H1 (cell line): ENCODE results near the gene CD81. TPM values are rescaled to one million over a fixed set of nuclear protein-coding genes. Genes with fewer than 3 reads are reported as not detected.

ENCODE experiments used
- CTCF ChIA-PET: fragments of 300-600 bp; sonication (Branson Sonifier 250); formaldehyde crosslinking; loops from one replicate; lab custom pipeline; 2021; ENCODE audit not compliant: partially characterized antibody; lab: Charles Lee
- POLR2A ChIA-PET: fragments of 300-600 bp; sonication (Branson Sonifier 250); formaldehyde crosslinking; loops from one replicate; lab custom pipeline; 2021; ENCODE audit warnings: inconsistent platforms; ENCODE audit not compliant: partially characterized antibody; lab: Charles Lee
- DNase-seq, 2 experiments: peaks; one replicate each; pipeline versions ENCODE4 v3.0.0 to v3.0.0-alpha.2; 2010 to 2022; ENCODE audit warnings: low spot score in 2 of 2, low read depth in 1 of 2, mixed read lengths in 1 of 2
- FAIRE-seq: peaks from 2 replicates; lab custom pipeline; 2011; peaks lifted over from hg19 to GRCh38; lab: Jason Lieb, UNC
- H2AFZ ChIP-seq: 2 replicates; pipeline ENCODE4 v1.8.1; 2012; ENCODE audit warnings: low read length, inconsistent platforms
- H2AK5ac ChIP-seq: 2 replicates; pipeline ENCODE4 v1.6.1; 2013; ENCODE audit warnings: low read depth, low read length
- H2BK120ac ChIP-seq: replicated peaks from 2 replicates; pipeline ENCODE3; 2013; ENCODE audit warnings: low read depth, low read length, inconsistent platforms
- H2BK12ac ChIP-seq: 2 replicates; pipeline ENCODE4 v1.6.1; 2013; ENCODE audit warnings: low read depth, low read length
- H2BK15ac ChIP-seq: 2 replicates; pipeline ENCODE4 v1.6.1; 2013; ENCODE audit warnings: low read length
- H2BK20ac ChIP-seq: 2 replicates; pipeline ENCODE4 v1.6.1; 2013; ENCODE audit warnings: low read length
- H2BK5ac ChIP-seq: 2 replicates; pipeline ENCODE4 v1.6.1; 2013; ENCODE audit warnings: low read depth, low read length
- H3K14ac ChIP-seq: 2 replicates; pipeline ENCODE4 v1.6.1; 2013; ENCODE audit warnings: inconsistent platforms; ENCODE audit not compliant: insufficient read length
- H3K18ac ChIP-seq: 2 replicates; pipeline ENCODE4 v1.6.1; 2013; ENCODE audit warnings: low read length; ENCODE audit errors: extremely low read depth
- H3K23ac ChIP-seq: 2 replicates; pipeline ENCODE4 v1.6.1; 2013; ENCODE audit warnings: inconsistent platforms; ENCODE audit not compliant: insufficient read length
- H3K23me2 ChIP-seq: 2 replicates; pipeline ENCODE4 v1.6.1; 2013; ENCODE audit warnings: low read depth, low read length
- H3K27ac ChIP-seq: 2 replicates; pipeline ENCODE4 v1.6.1; 2011; ENCODE audit warnings: low read depth, low read length, inconsistent platforms
- H3K27me3 ChIP-seq, 4 experiments: replicated peaks in 1 of 4; 1 replicate in 1 of 4; 2 replicates in 3 of 4; pipeline versions ENCODE4 v1.6.1 to v1.8.1; 2011 to 2013; ENCODE audit warnings: low read length in 3 of 4, mild to moderate bottlenecking in 3 of 4, inconsistent platforms in 2 of 4, mixed read lengths in 2 of 4, moderate library complexity in 1 of 4; ENCODE audit not compliant: control insufficient read depth in 3 of 4, insufficient read depth in 3 of 4; ENCODE audit errors: extremely low read depth in 1 of 4
- H3K36me3 ChIP-seq, 4 experiments: 2 replicates each; pipeline versions ENCODE4 v1.6.1 to v1.8.1; 2011 to 2013; ENCODE audit warnings: mild to moderate bottlenecking in 4 of 4, low read length in 3 of 4, moderate library complexity in 2 of 4, control low read depth in 1 of 4, inconsistent platforms in 1 of 4; ENCODE audit not compliant: insufficient read depth in 4 of 4, control insufficient read depth in 2 of 4
- H3K4ac ChIP-seq: replicated peaks from 2 replicates; pipeline ENCODE3; 2013; ENCODE audit warnings: low read length, low read depth, mixed read lengths, inconsistent platforms; ENCODE audit not compliant: insufficient read length
- H3K4me1 ChIP-seq, 4 experiments: replicated peaks in 1 of 4; 1 replicate in 1 of 4; 2 replicates in 3 of 4; pipeline versions ENCODE4 v1.6.1 to v1.8.1; 2011 to 2013; ENCODE audit warnings: low read length in 3 of 4, inconsistent platforms in 2 of 4, mixed read lengths in 1 of 4; ENCODE audit not compliant: insufficient read depth in 4 of 4, control insufficient read depth in 3 of 4
- H3K4me2 ChIP-seq, 2 experiments: 2 replicates each; pipeline versions ENCODE4 v1.6.1 to v1.8.1; 2011 to 2013; ENCODE audit warnings: low read depth in 2 of 2, low read length in 2 of 2, control low read depth in 1 of 2, inconsistent platforms in 1 of 2, mild to moderate bottlenecking in 1 of 2; ENCODE audit not compliant: insufficient read depth in 1 of 2
- H3K4me3 ChIP-seq, 4 experiments: fragments of 200-600, 300-600 bp in 1 of 4; sonication (generic), shearing (Covaris generic), sonication (Bioruptor Twin) in 1 of 4; 2 replicates each; pipeline versions ENCODE4 v1.5.1 to v1.8.1; 2011 to 2016; ENCODE audit warnings: low read length in 4 of 4, low read depth in 3 of 4, control low read depth in 2 of 4, inconsistent platforms in 2 of 4, mild to moderate bottlenecking in 2 of 4, mixed read lengths in 1 of 4, moderate library complexity in 1 of 4; ENCODE audit not compliant: insufficient read depth in 2 of 4; ENCODE audit errors: extremely low read depth in 1 of 4
- H3K56ac ChIP-seq: replicated peaks from 2 replicates; pipeline ENCODE3; 2013; ENCODE audit warnings: low read depth, mild to moderate bottlenecking, mixed read lengths, low read length, inconsistent platforms; ENCODE audit not compliant: insufficient read length
- H3K79me1 ChIP-seq: 2 replicates; pipeline ENCODE4 v1.6.1; 2013; ENCODE audit warnings: low read depth, low read length, control low read depth
- H3K79me2 ChIP-seq, 2 experiments: 2 replicates each; pipeline versions ENCODE4 v1.6.1 to v1.8.1; 2012 to 2013; ENCODE audit warnings: low read length in 2 of 2, mild to moderate bottlenecking in 2 of 2, inconsistent platforms in 1 of 2; ENCODE audit not compliant: insufficient read depth in 2 of 2, control insufficient read depth in 1 of 2
- H3K9ac ChIP-seq, 4 experiments: replicated peaks in 1 of 4; 1 replicate in 1 of 4; 2 replicates in 3 of 4; pipeline versions ENCODE4 v1.6.1 to v1.8.1; 2011 to 2013; ENCODE audit warnings: low read depth in 3 of 4, low read length in 3 of 4, control low read depth in 2 of 4, mild to moderate bottlenecking in 2 of 4, moderate library complexity in 2 of 4, inconsistent platforms in 1 of 4; ENCODE audit errors: extremely low read depth in 1 of 4
- H3K9me3 ChIP-seq, 2 experiments: 2 replicates each; pipeline versions ENCODE4 v1.6.1 to v1.8.1; 2012 to 2013; ENCODE audit warnings: mild to moderate bottlenecking in 2 of 2, moderate library complexity in 2 of 2, control low read depth in 1 of 2, inconsistent platforms in 1 of 2, low read depth in 1 of 2, low read length in 1 of 2, mixed read lengths in 1 of 2; ENCODE audit not compliant: insufficient read depth in 2 of 2
- H4K20me1 ChIP-seq, 2 experiments: replicated peaks in 1 of 2; 2 replicates each; pipeline versions ENCODE3 to v1.8.1; 2011 to 2013; ENCODE audit warnings: inconsistent platforms in 2 of 2, low read length in 2 of 2, mild to moderate bottlenecking in 1 of 2; ENCODE audit not compliant: insufficient read depth in 2 of 2, control insufficient read depth in 1 of 2
- H4K5ac ChIP-seq: 2 replicates; pipeline ENCODE4 v1.6.1; 2013; ENCODE audit warnings: low read length, low read depth, mixed read lengths, inconsistent platforms; ENCODE audit not compliant: insufficient read length
- H4K8ac ChIP-seq: 2 replicates; pipeline ENCODE4 v1.8.0; 2013; ENCODE audit warnings: mild to moderate bottlenecking, moderate library complexity, low read length, inconsistent platforms; ENCODE audit not compliant: insufficient read depth; ENCODE audit errors: extremely low read depth
- H4K91ac ChIP-seq: replicated peaks from 2 replicates; pipeline ENCODE3; 2013; ENCODE audit warnings: low read length, mixed read lengths, inconsistent platforms; ENCODE audit not compliant: insufficient read length
- E2F6 ChIP-seq: IDR thresholded peaks from 2 replicates; pipeline ENCODE4 v1.6.1; 2012; ENCODE audit warnings: inconsistent platforms
- JUN ChIP-seq: IDR thresholded peaks from 2 replicates; pipeline ENCODE4 v1.6.1; 2011; ENCODE audit warnings: low read depth, mild to moderate bottlenecking, improper control_type of control experiment, low read length
- KDM4A ChIP-seq: IDR thresholded peaks from one replicate; pipeline ENCODE4 v1.7.1; 2012; ENCODE audit warnings: low read depth, mild to moderate bottlenecking, moderate library complexity, low read length, inconsistent platforms; ENCODE audit not compliant: severe bottlenecking
- KDM5A ChIP-seq: fragments of 200-600 bp; IDR thresholded peaks from 2 replicates; pipeline ENCODE4 v1.7.1; 2012; ENCODE audit warnings: mild to moderate bottlenecking, low read length, inconsistent platforms, mixed read lengths
- MAFK ChIP-seq: IDR thresholded peaks from 2 replicates; pipeline ENCODE4 v1.6.1; 2012; ENCODE audit warnings: low read depth, mild to moderate bottlenecking, improper control_type of control experiment, low read length
- MAX ChIP-seq: IDR thresholded peaks from 2 replicates; pipeline ENCODE4 v1.6.1; 2012; ENCODE audit warnings: inconsistent platforms
- PHF8 ChIP-seq: fragments of 200-600 bp; sonication (generic); conservative IDR thresholded peaks from 2 replicates; pipeline ENCODE4 v1.7.1; 2012; ENCODE audit warnings: low read depth, mild to moderate bottlenecking, inconsistent platforms, low read length, moderate library complexity
- POLR2A ChIP-seq, 2 experiments: IDR thresholded peaks; 1 replicate in 1 of 2; 2 replicates in 1 of 2; pipeline ENCODE4 v1.6.1; 2011; ENCODE audit warnings: low read depth in 2 of 2, low read length in 2 of 2, mild to moderate bottlenecking in 2 of 2; ENCODE audit errors: control extremely low read depth in 1 of 2
- POLR2AphosphoS5 ChIP-seq: IDR thresholded peaks from 2 replicates; pipeline ENCODE4 v1.6.1; 2011; ENCODE audit warnings: low read depth, low read length
- SAP30 ChIP-seq: fragments of 300-600 bp; sonication (generic); IDR thresholded peaks from 2 replicates; pipeline ENCODE4 v1.7.1; 2012; ENCODE audit warnings: low read length, moderate library complexity, mild to moderate bottlenecking, inconsistent platforms; ENCODE audit not compliant: insufficient read depth, insufficient replicate concordance
- SP1 ChIP-seq: IDR thresholded peaks from 2 replicates; pipeline ENCODE4 v1.6.1; 2011; ENCODE audit warnings: low read depth, low read length
- WGBS, 2 experiments: shearing (Covaris generic) in 1 of 2; methylation state at CpG; one replicate each; pipeline versions ENCODE4 v1.1.6 to v1.1.7; 2013 to 2015; ENCODE audit warnings: low lambda C conversion rate in 2 of 2, mixed read lengths in 2 of 2, inconsistent platforms in 1 of 2, low coverage in 1 of 2, missing lambda C conversion rate in 1 of 2; ENCODE audit not compliant: insufficient replicate concordance in 2 of 2, insufficient coverage in 1 of 2, insufficient read length in 1 of 2; ENCODE audit errors: extremely low coverage in 1 of 2, missing lambda C conversion rate in 1 of 2; 5-methylcytosine and 5-hydroxymethylcytosine counted together
- polyA plus RNA-seq, 7 experiments: library from polyadenylated mRNA; depleted of rRNA in 3 of 7; stranded (reverse) in 5 of 7; unstranded in 2 of 7; fragments of >200 nt in 5 of 7; fragments of 200-250 nt in 2 of 7; gene quantifications; 1 replicate in 5 of 7; 2 replicates in 1 of 7; 4 replicates in 1 of 7; pipeline versions ENCODE4 v1.2.1 to v1.2.3, GENCODE V29; 2011 to 2013; ENCODE audit warnings: missing spikeins in 2 of 7, mixed read lengths in 2 of 7
- total RNA-seq: library from RNA; stranded (reverse); fragmentation: NEBNext Ultra II Directional; extraction: Animal tissue kit (Norgen Biotek cat#: 25700); gene quantifications from 2 replicates; pipeline ENCODE4 v1.2.1, GENCODE V29; 2021

The CD81 gene
- total and polyA plus RNA-seq, 2 of the 8 experiments (the other 6 are each of a cell fraction or from before 2014, with no cell fraction given) = 238 to 309 TPM

- no peaks in the 10 kb centered on the region for H3K79me1 ChIP-seq
- H2BK5ac ChIP-seq = no peak overlapping the region
- H2BK20ac ChIP-seq = no peak overlapping the region
- no peak overlapping the region for H3K23ac ChIP-seq
- no peak overlapping the region for H3K9ac ChIP-seq
- H4K20me1 ChIP-seq = no peaks in the 10 kb centered on the region
- H2BK120ac ChIP-seq = no peak overlapping the region
- TF ChIP-seq SP1 (no peak), SAP30 (no peak), KDM5A (no peak), MAFK (no peak), POLR2A (IDR thresholded peaks at IDR 0.05; ENCODE audit: control extremely low read depth in 1 of 2, low read depth in 2 of 2, low read length in 2 of 2) (no peak), MAX (no peak), KDM4A (no peak), PHF8 (no peak), POLR2AphosphoS5 (no peak), JUN (no peak), E2F6 (no peak)
- TF ChIP-seq, all 59 proteins: peak for 0
- DNase-seq = no peak
- H2AFZ ChIP-seq = no peak overlapping the region
- no peaks in the 10 kb centered on the region for H3K23me2 ChIP-seq
- ChIA-PET POLR2A (interaction anchor here (1.4 to 1.5 kb wide), 2 partner anchors 46 to 47 kb away, joined by 3 to 5 read pairs; partner anchors contain the start of gene CD81), CTCF (no interaction called here)
- no peak for FAIRE-seq
- H4K91ac ChIP-seq = no peak overlapping the region
- H3K18ac ChIP-seq = no peak overlapping the region
- H3K27me3 ChIP-seq = no peaks in the 10 kb centered on the region
- H3K4me3 ChIP-seq = no peak overlapping the region
- no peak overlapping the region for H2BK12ac ChIP-seq
- 95% methylated on average over 6 of the region's 6 CpGs; no CpG with 5 or more reads in 1 of the 2 experiments for WGBS, 2 experiments
- H4K8ac ChIP-seq = no peak overlapping the region
- no peak overlapping the region for H3K56ac ChIP-seq
- no peak overlapping the region for H3K14ac ChIP-seq
- no peak overlapping the region for H2BK15ac ChIP-seq
- no peak overlapping the region for H2AK5ac ChIP-seq
- no peaks in the 10 kb centered on the region for H3K79me2 ChIP-seq
- H3K4me2 ChIP-seq = no peak overlapping the region
- H3K36me3 ChIP-seq = no peaks in the 10 kb centered on the region
- peaks cover 7 to 18% of the 10 kb centered on the region in 2 experiments; a peak in 3 of 4 replicates for H3K9me3 ChIP-seq
- H3K4ac ChIP-seq = no peak overlapping the region
- no peak overlapping the region for H4K5ac ChIP-seq
- no peak overlapping the region for H3K27ac ChIP-seq
- H3K4me1 ChIP-seq = no peaks in the 10 kb centered on the region
These were observed 46.4 kb upstream of the CD81 start for GRCh38 chr11:2330696-2331095.
